SK-N-SH treated with all-trans-retinoic acid at 6 μM for 48 hours (cell line): ENCODE measurements around the gene FAM110A.

ENCODE experiments used
- ATAC-seq: fragments of 200-7000 bp; cut with Tn5 transposase; 3 replicates; pipeline ENCODE4 v1.9.1; 2020; ENCODE audit warnings: mild to moderate bottlenecking, moderate library complexity
- ARNTL ChIP-seq: fragments of 450-650 bp; formaldehyde crosslinking; IDR thresholded peaks from 2 replicates; pipeline ENCODE4 v1.5.0; 2020; ENCODE audit warnings: low read depth, mild to moderate bottlenecking, moderate library complexity, borderline replicate concordance
- BACH2 ChIP-seq: fragments of 250-450 bp; sonication (Bioruptor Pico); IDR thresholded peaks from 2 replicates; pipeline ENCODE4 v1.9.0; 2021; ENCODE audit warnings: mild to moderate bottlenecking, borderline replicate concordance
- CSDC2 ChIP-seq: fragments of 250-450 bp; sonication (Bioruptor Pico); IDR thresholded peaks from 2 replicates; pipeline ENCODE4 v1.5.0; 2020; ENCODE audit warnings: mild to moderate bottlenecking, moderate library complexity
- CSRNP3 ChIP-seq: fragments of 250-450 bp; sonication (Bioruptor Pico); IDR thresholded peaks from 2 replicates; pipeline ENCODE4 v1.5.1; 2021; ENCODE audit warnings: mild to moderate bottlenecking, moderate library complexity
- GLIS3 ChIP-seq: fragments of 250-450 bp; sonication (Bioruptor Pico); IDR thresholded peaks from 2 replicates; pipeline ENCODE4 v1.5.0; 2020; ENCODE audit warnings: mild to moderate bottlenecking, moderate library complexity
- ISL1 ChIP-seq: fragments of 250-450 bp; sonication (Bioruptor Pico); IDR thresholded peaks from 2 replicates; pipeline ENCODE4 v2.1.2; 2022; ENCODE audit warnings: mild to moderate bottlenecking, moderate library complexity
- OSR1 ChIP-seq: fragments of 250-450 bp; sonication (Bioruptor Pico); IDR thresholded peaks from 2 replicates; pipeline ENCODE4 v1.8.0; 2022; ENCODE audit warnings: moderate library complexity, mild to moderate bottlenecking, inconsistent platforms
- PATZ1 ChIP-seq: fragments of 250-450 bp; sonication (Bioruptor Pico); IDR thresholded peaks from 2 replicates; pipeline ENCODE4 v1.8.0; 2020; ENCODE audit warnings: mild to moderate bottlenecking, moderate library complexity, borderline replicate concordance
- POU6F1 ChIP-seq: fragments of 250-450 bp; sonication (Bioruptor Pico); IDR thresholded peaks from 2 replicates; pipeline ENCODE4 v1.8.0; 2021; ENCODE audit warnings: low read depth, mild to moderate bottlenecking, moderate library complexity, borderline replicate concordance
- PPARA ChIP-seq: fragments of 250-450 bp; sonication (Bioruptor Pico); IDR thresholded peaks from 2 replicates; pipeline ENCODE4 v1.5.0; 2020; ENCODE audit warnings: mild to moderate bottlenecking, borderline replicate concordance
- TCF4 ChIP-seq: fragments of 250-450 bp; sonication (Bioruptor Pico); IDR thresholded peaks from 2 replicates; pipeline ENCODE4 v1.8.0; 2021; ENCODE audit warnings: mild to moderate bottlenecking, moderate library complexity, borderline replicate concordance
- TSHZ2 ChIP-seq: fragments of 250-450 bp; sonication (Bioruptor Pico); IDR thresholded peaks from 2 replicates; pipeline ENCODE4 v1.5.0; 2020; ENCODE audit warnings: mild to moderate bottlenecking, moderate library complexity
- ZFP3 ChIP-seq: fragments of 250-450 bp; sonication (Bioruptor Pico); IDR thresholded peaks from 2 replicates; pipeline ENCODE4 v1.5.0; 2020; ENCODE audit warnings: mild to moderate bottlenecking, moderate library complexity
- ZNF565 ChIP-seq: fragments of 450-650 bp; formaldehyde crosslinking; conservative IDR thresholded peaks from 2 replicates; pipeline ENCODE4 v1.5.0; 2020; ENCODE audit warnings: low read depth, mild to moderate bottlenecking, moderate library complexity
- ZNF70 ChIP-seq: fragments of 450-650 bp; formaldehyde crosslinking; IDR thresholded peaks from 2 replicates; pipeline ENCODE4 v1.5.0; 2020; ENCODE audit warnings: mild to moderate bottlenecking, moderate library complexity
- ZNF8 ChIP-seq: fragments of 450-650 bp; formaldehyde crosslinking; IDR thresholded peaks from 2 replicates; pipeline ENCODE4 v1.5.0; 2020; ENCODE audit warnings: mild to moderate bottlenecking, moderate library complexity

FAM110A gene

GRCh38 chr20:881051-881782 lies 47.7 kb downstream of the FAM110A start (continued):
- no peak for TF ChIP-seq GLIS3
- TF ChIP-seq TSHZ2 (CRISPR knock-in tag) = no peak
- no peak for TF ChIP-seq ISL1 (CRISPR knock-in tag)

GRCh38 chr20:881783-882144 lies 48.2 kb downstream of the FAM110A start:
- TF ChIP-seq OSR1 (CRISPR knock-in tag) (no peak), PATZ1 (CRISPR knock-in tag) (no peak), TSHZ2 (CRISPR knock-in tag) (no peak)
- ATAC-seq = no peak

GRCh38 chr20:884983-885952 lies 51.8 kb downstream of the FAM110A start:
- ATAC-seq = no peak
- TF ChIP-seq OSR1 (CRISPR knock-in tag) (no peak), BACH2 (no peak), CSDC2 (no peak), ARNTL (CRISPR knock-in tag) (no peak), ZNF70 (CRISPR knock-in tag) (no peak), ZNF565 (no peak), ZFP3 (CRISPR knock-in tag) (no peak), PPARA (CRISPR knock-in tag) (no peak), GLIS3 (no peak), CSRNP3 (CRISPR knock-in tag) (no peak)

GRCh38 chr20:887137-887536 lies 53.6 kb downstream of the FAM110A start:
- no peak for ATAC-seq
- TF ChIP-seq TCF4 (CRISPR knock-in tag) = no peak
- no peak for TF ChIP-seq GLIS3
- no peak for TF ChIP-seq ZNF8
- TF ChIP-seq POU6F1 (CRISPR knock-in tag) = no peak
- no peak for TF ChIP-seq ISL1 (CRISPR knock-in tag)
- no peak for TF ChIP-seq PPARA (CRISPR knock-in tag)
- no peak for TF ChIP-seq CSDC2
